Fibroblast of lung (primary cell): ENCODE results near the gene RPL11. TPM values are rescaled to one million over a fixed set of nuclear protein-coding genes. Genes with fewer than 3 reads are reported as not detected.
"Not testable (repeated sequence)": the region's sequence is repeated elsewhere in the genome, so short reads cannot be mapped to it uniquely, and the experiment has no call there.

ENCODE experiments used
- DNase-seq, 2 donors: peaks; one replicate each; pipeline versions ENCODE4 v3.0.0 to v3.0.0-alpha.2; 2010; ENCODE audit warnings: low read depth in 2 of 2
- H2AFZ ChIP-seq: 2 replicates; pipeline ENCODE4 v1.5.1; 2012; ENCODE audit warnings: low read length, control low read depth, inconsistent platforms
- H3K27ac ChIP-seq: 2 replicates; pipeline ENCODE4 v1.5.1; 2011; ENCODE audit warnings: low read length, control low read depth; ENCODE audit not compliant: insufficient read depth
- H3K27me3 ChIP-seq: 2 replicates; pipeline ENCODE4 v1.5.1; 2011; ENCODE audit warnings: mild to moderate bottlenecking, low read length; ENCODE audit not compliant: control insufficient read depth, insufficient read depth
- H3K36me3 ChIP-seq: 2 replicates; pipeline ENCODE4 v1.5.1; 2011; ENCODE audit warnings: low read length; ENCODE audit not compliant: control insufficient read depth, insufficient read depth
- H3K4me1 ChIP-seq: 2 replicates; pipeline ENCODE4 v1.5.1; 2011; ENCODE audit warnings: low read length; ENCODE audit not compliant: control insufficient read depth, insufficient read depth; ENCODE audit errors: extremely low read depth
- H3K4me2 ChIP-seq: 2 replicates; pipeline ENCODE4 v1.5.1; 2011; ENCODE audit warnings: low read length, control low read depth; ENCODE audit not compliant: insufficient read depth; ENCODE audit errors: extremely low read depth
- H3K4me3 ChIP-seq, 4 experiments: fragments of 200-600 bp in 1 of 4; sonication (generic) in 1 of 4; replicated peaks in 1 of 4; 2 replicates each; pipeline ENCODE4 v1.5.1; 2011 to 2016; ENCODE audit warnings: low read length in 4 of 4, low read depth in 3 of 4, mild to moderate bottlenecking in 3 of 4, control low read depth in 2 of 4, inconsistent platforms in 1 of 4, mixed read lengths in 1 of 4; ENCODE audit not compliant: insufficient read depth in 1 of 4; ENCODE audit errors: control extremely low read depth in 1 of 4
- H3K79me2 ChIP-seq: 2 replicates; pipeline ENCODE4 v1.5.1; 2012; ENCODE audit warnings: mild to moderate bottlenecking, low read length, inconsistent platforms; ENCODE audit not compliant: control insufficient read depth, insufficient read depth
- H3K9ac ChIP-seq: 2 replicates; pipeline ENCODE4 v1.5.1; 2011; ENCODE audit warnings: mild to moderate bottlenecking, low read length, control low read depth; ENCODE audit not compliant: insufficient read depth
- H3K9me3 ChIP-seq: 2 replicates; pipeline ENCODE4 v1.5.1; 2012; ENCODE audit warnings: low read depth, low read length; ENCODE audit not compliant: control insufficient read depth, insufficient read depth
- H4K20me1 ChIP-seq: 2 replicates; pipeline ENCODE4 v1.5.1; 2011; ENCODE audit warnings: low read length; ENCODE audit not compliant: control insufficient read depth, insufficient read depth; ENCODE audit errors: extremely low read depth
- CTCF ChIP-seq, 2 donors: IDR thresholded peaks in 1 of 2; conservative IDR thresholded peaks in 1 of 2; 1 replicate in 1 of 2; 2 replicates in 1 of 2; pipeline ENCODE4 v1.5.1; 2011 to 2012; ENCODE audit warnings: low read length in 2 of 2, control low read depth in 1 of 2, inconsistent platforms in 1 of 2, low read depth in 1 of 2, mild to moderate bottlenecking in 1 of 2
- EZH2 ChIP-seq: IDR thresholded peaks from 2 replicates; pipeline ENCODE4 v1.5.1; 2012; ENCODE audit warnings: low read length, control low read depth, mild to moderate bottlenecking; ENCODE audit errors: missing control alignments
- polyA plus RNA-seq, 2 donors: library from polyadenylated mRNA; depleted of rRNA in 1 of 2; stranded (reverse) in 1 of 2; unstranded in 1 of 2; fragments of >200 nt; gene quantifications; 2 replicates each; pipeline ENCODE4 v1.2.1, GENCODE V29; 2011 to 2012; ENCODE audit warnings: missing spikeins in 1 of 2
- total RNA-seq: library from RNA; depleted of rRNA; stranded (reverse); fragments of >200 nt; gene quantifications from 2 replicates; pipeline ENCODE4 v1.2.1, GENCODE V29; 2014

Gene RPL11
- total and polyA plus RNA-seq, 2 donors (not counting 1 experiment from before 2014, with no cell fraction given), result 1,214 to 1,551 TPM

GRCh38 chr1:23682946-23683345, 8.7 kb upstream of the RPL11 start:
- DNase-seq, result no peak
- TF ChIP-seq CTCF (conservative IDR thresholded peaks at IDR 0.05 in 1 of 2, IDR thresholded peaks at IDR 0.05 in 1 of 2; ENCODE audit: low read depth in 1 of 2, low read length in 2 of 2) (no peak), EZH2 (no peak)
- H3K9ac ChIP-seq, result no peak overlapping the region
- H3K79me2 ChIP-seq, result no peaks in the 10 kb centered on the region
- no peaks in the 10 kb centered on the region for H3K27me3 ChIP-seq
- H3K4me3 ChIP-seq, result no peak overlapping the region
- H3K27ac ChIP-seq, result no peak overlapping the region
- H3K4me1 ChIP-seq, result no peaks in the 10 kb centered on the region
- H3K36me3 ChIP-seq, result no peaks in the 10 kb centered on the region
- H2AFZ ChIP-seq, result no peak overlapping the region
- no peaks in the 10 kb centered on the region for H3K9me3 ChIP-seq
- H4K20me1 ChIP-seq, result no peaks in the 10 kb centered on the region
- no peak overlapping the region for H3K4me2 ChIP-seq

- no peaks in the 10 kb centered on the region for H3K27me3 ChIP-seq
- H4K20me1 ChIP-seq, result no peaks in the 10 kb centered on the region
- TF ChIP-seq CTCF (conservative IDR thresholded peaks at IDR 0.05 in 1 of 2, IDR thresholded peaks at IDR 0.05 in 1 of 2; ENCODE audit: low read depth in 1 of 2, low read length in 2 of 2), result no peak
- TF ChIP-seq EZH2, result no peak
- no peaks in the 10 kb centered on the region for H3K36me3 ChIP-seq
- H3K27ac ChIP-seq, result no peak overlapping the region
- H2AFZ ChIP-seq, result no peak overlapping the region
- no peaks in the 10 kb centered on the region for H3K79me2 ChIP-seq
- H3K9ac ChIP-seq, result no peak overlapping the region
- no peaks in the 10 kb centered on the region for H3K4me1 ChIP-seq
- DNase-seq, result no peak
- H3K9me3 ChIP-seq, result no peaks in the 10 kb centered on the region
- no peak overlapping the region for H3K4me3 ChIP-seq
- H3K4me2 ChIP-seq, result no peak overlapping the region
Observed at GRCh38 chr1:23684415-23684814, 7.2 kb upstream of the RPL11 start.

GRCh38 chr1:23685197-23685596, 6.4 kb upstream of the RPL11 start:
- not testable (repeated sequence) for H3K36me3 ChIP-seq, H2AFZ ChIP-seq, H3K4me3 ChIP-seq, H3K79me2 ChIP-seq, DNase-seq, H4K20me1 ChIP-seq, H3K27ac ChIP-seq, H3K4me2 ChIP-seq, H3K27me3 ChIP-seq, H3K9me3 ChIP-seq, H3K4me1 ChIP-seq, H3K9ac ChIP-seq

- not testable (repeated sequence) for H3K9ac ChIP-seq, H4K20me1 ChIP-seq, H3K36me3 ChIP-seq, H3K9me3 ChIP-seq, DNase-seq, H3K4me3 ChIP-seq, H3K4me1 ChIP-seq, H3K27ac ChIP-seq, H3K27me3 ChIP-seq, H3K4me2 ChIP-seq, H2AFZ ChIP-seq
- peaks cover 11% of the 10 kb centered on the region for H3K79me2 ChIP-seq
Observed at GRCh38 chr1:23687680-23688079, 3.9 kb upstream of the RPL11 start.

GRCh38 chr1:23688281-23688680, 3.3 kb upstream of the RPL11 start:
- H3K36me3 ChIP-seq, H3K27ac ChIP-seq, H4K20me1 ChIP-seq, H2AFZ ChIP-seq, H3K4me1 ChIP-seq, H3K27me3 ChIP-seq, H3K4me2 ChIP-seq, DNase-seq, H3K9me3 ChIP-seq, H3K9ac ChIP-seq, H3K4me3 ChIP-seq: not testable (repeated sequence)
- H3K79me2 ChIP-seq, result peaks cover 17% of the 10 kb centered on the region
